K562 (cell line): ENCODE data around the gene STX11. TPM values are rescaled to one million over a fixed set of nuclear protein-coding genes. Genes with fewer than 3 reads are reported as not detected.

Source experiments
- BHLHE40 ChIP-seq: IDR thresholded peaks from 2 replicates; pipeline ENCODE4 v1.6.1; 2011; ENCODE audit warnings: low read length, improper control_type of control experiment
- CBFA2T3 ChIP-seq: fragments of 450-650 bp; IDR thresholded peaks from 2 replicates; pipeline ENCODE4 v1.6.1; 2017
- CTBP1 ChIP-seq: fragments of 450-650 bp; IDR thresholded peaks from 2 replicates; pipeline ENCODE4 v1.6.1; 2016; ENCODE audit warnings: borderline replicate concordance
- DPF2 ChIP-seq: fragments of 450-650 bp; IDR thresholded peaks from 2 replicates; pipeline ENCODE4 v1.6.1; 2016
- EHMT2 ChIP-seq: fragments of 450-650 bp; IDR thresholded peaks from 2 replicates; pipeline ENCODE4 v1.6.1; 2018; ENCODE audit warnings: antibody characterized with exemption
- LEF1 ChIP-seq: fragments of 450-650 bp; IDR thresholded peaks from 2 replicates; pipeline ENCODE4 v1.6.1; 2016; ENCODE audit warnings: mild to moderate bottlenecking
- NFE2 ChIP-seq: IDR thresholded peaks from 2 replicates; pipeline ENCODE4 v1.6.1; 2014; ENCODE audit warnings: antibody characterized with exemption, low read depth
- PBX2 ChIP-seq, 2 experiments: IDR thresholded peaks in 1 of 2; conservative IDR thresholded peaks in 1 of 2; 2 replicates each; pipeline ENCODE4 v1.6.1; 2016; ENCODE audit warnings: low read depth in 2 of 2, mild to moderate bottlenecking in 1 of 2, missing compliant biosample characterization in 1 of 2, missing genetic modification characterization in 1 of 2, moderate library complexity in 1 of 2
- PHB ChIP-seq: fragments of 250-450 bp; sonication (Bioruptor Pico); IDR thresholded peaks from 2 replicates; pipeline ENCODE4 v1.5.0; 2021
- PPARD ChIP-seq: fragments of 250-450 bp; sonication (Bioruptor Pico); IDR thresholded peaks from 2 replicates; pipeline ENCODE4 v1.8.0; 2022; ENCODE audit warnings: inconsistent platforms, mild to moderate bottlenecking, moderate library complexity
- SMARCA5 ChIP-seq: fragments of 450-650 bp; IDR thresholded peaks from 2 replicates; pipeline ENCODE4 v1.6.1; 2016
- TAL1 ChIP-seq: fragments of 450-650 bp; IDR thresholded peaks from 2 replicates; pipeline ENCODE4 v1.6.1; 2016; ENCODE audit warnings: mild to moderate bottlenecking
- ZFX ChIP-seq: sonication (generic); formaldehyde crosslinking; IDR thresholded peaks from 2 replicates; pipeline ENCODE4 v1.8.0; 2022; ENCODE audit warnings: mild to moderate bottlenecking, missing genetic modification reagents, moderate library complexity
- ZNF146 ChIP-seq: IDR thresholded peaks from one replicate; pipeline ENCODE4 v1.6.1; 2018; ENCODE audit warnings: missing compliant biosample characterization; ENCODE audit not compliant: unreplicated experiment
- ZNF318 ChIP-seq, 2 experiments: fragments of 450-650 bp; IDR thresholded peaks; 2 replicates each; pipeline ENCODE4 v1.6.1; 2016; ENCODE audit warnings: mild to moderate bottlenecking in 2 of 2, borderline replicate concordance in 1 of 2, low read depth in 1 of 2, moderate library complexity in 1 of 2
- polyA plus RNA-seq, 8 experiments: library from polyadenylated mRNA; depleted of rRNA in 4 of 8; stranded (reverse) in 5 of 8; unstranded in 3 of 8; fragments of >200 nt; fragmentation: Nextera tagmentation in 2 of 8; fragmentation: Illumina TruSeq in 1 of 8; extraction: Ambion mirVana in 2 of 8; extraction: Trizol in 1 of 8; gene quantifications; 2 replicates each; pipeline versions ENCODE4 v1.2.1 to v1.2.3, GENCODE V29; 2011 to 2014; ENCODE audit warnings: inconsistent platforms in 1 of 8, missing spikeins in 1 of 8
- total RNA-seq, 7 experiments: library from RNA; depleted of rRNA in 6 of 7; stranded (reverse); fragments of >200 nt in 6 of 7; fragmentation: Illumina TruSeq in 2 of 7; extraction: Trizol in 2 of 7; gene quantifications; 2 replicates each; pipeline versions ENCODE4 v1.2.1 to v1.2.3, GENCODE V29; 2011 to 2021; ENCODE audit warnings: low replicate concordance in 1 of 7
- TF ChIP-seq, protein P1 (sequence below): fragments of 250-450 bp; sonication (Bioruptor Pico); IDR thresholded peaks from 2 replicates; pipeline ENCODE4 v1.4.0; 2020; ENCODE audit warnings: mild to moderate bottlenecking, moderate library complexity

STX11 gene
- total and polyA plus RNA-seq, 9 of the 15 experiments (the other 6 are each of a cell fraction or from before 2014, with no cell fraction given), result 0.06 to 0.73 (median 0.40) TPM

- TF ChIP-seq ZNF318 (IDR thresholded peaks at IDR 0.05; ENCODE audit: borderline replicate concordance in 1 of 2, low read depth in 1 of 2) (no peak), PHB (no peak), PBX2 (CRISPR knock-in tag; IDR thresholded peaks at IDR 0.05; ENCODE audit: low read depth) (no peak), PBX2 (tag; conservative IDR thresholded peaks at IDR 0.05; ENCODE audit: low read depth) (peak; percentile 85), SMARCA5 (no peak), PPARD (CRISPR knock-in tag) (no peak), NFE2 (peak; percentile 31; the same call in 1 of the 2 replicates), ZNF146 (CRISPR knock-in tag) (no peak), LEF1 (peak; percentile 29; the same call in 1 of the 2 replicates), CBFA2T3 (peak; percentile 38), TAL1 (peak; percentile 54), EHMT2 (no peak), BHLHE40 (peak; percentile 18; the same call in 1 of the 2 replicates), ZFX (CRISPR knock-in tag) (peak; percentile 48), CTBP1 (no peak), DPF2 (peak; percentile 53; the same call in 1 of the 2 replicates)
- TF ChIP-seq, protein P1, sequence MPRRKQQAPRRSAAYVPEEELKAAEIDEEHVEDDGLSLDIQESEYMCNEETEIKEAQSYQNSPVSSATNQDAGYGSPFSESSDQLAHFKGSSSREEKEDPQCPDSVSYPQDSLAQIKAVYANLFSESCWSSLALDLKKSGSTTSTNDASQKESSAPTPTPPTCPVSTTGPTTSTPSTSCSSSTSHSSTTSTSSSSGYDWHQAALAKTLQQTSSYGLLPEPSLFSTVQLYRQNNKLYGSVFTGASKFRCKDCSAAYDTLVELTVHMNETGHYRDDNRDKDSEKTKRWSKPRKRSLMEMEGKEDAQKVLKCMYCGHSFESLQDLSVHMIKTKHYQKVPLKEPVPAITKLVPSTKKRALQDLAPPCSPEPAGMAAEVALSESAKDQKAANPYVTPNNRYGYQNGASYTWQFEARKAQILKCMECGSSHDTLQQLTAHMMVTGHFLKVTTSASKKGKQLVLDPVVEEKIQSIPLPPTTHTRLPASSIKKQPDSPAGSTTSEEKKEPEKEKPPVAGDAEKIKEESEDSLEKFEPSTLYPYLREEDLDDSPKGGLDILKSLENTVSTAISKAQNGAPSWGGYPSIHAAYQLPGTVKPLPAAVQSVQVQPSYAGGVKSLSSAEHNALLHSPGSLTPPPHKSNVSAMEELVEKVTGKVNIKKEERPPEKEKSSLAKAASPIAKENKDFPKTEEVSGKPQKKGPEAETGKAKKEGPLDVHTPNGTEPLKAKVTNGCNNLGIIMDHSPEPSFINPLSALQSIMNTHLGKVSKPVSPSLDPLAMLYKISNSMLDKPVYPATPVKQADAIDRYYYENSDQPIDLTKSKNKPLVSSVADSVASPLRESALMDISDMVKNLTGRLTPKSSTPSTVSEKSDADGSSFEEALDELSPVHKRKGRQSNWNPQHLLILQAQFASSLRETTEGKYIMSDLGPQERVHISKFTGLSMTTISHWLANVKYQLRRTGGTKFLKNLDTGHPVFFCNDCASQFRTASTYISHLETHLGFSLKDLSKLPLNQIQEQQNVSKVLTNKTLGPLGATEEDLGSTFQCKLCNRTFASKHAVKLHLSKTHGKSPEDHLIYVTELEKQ (CRISPR knock-in tag), result no peak
Observed at GRCh38 chr6:144123836-144124235, 26.5 kb upstream of the STX11 start (continued).
